ENCODE data around the gene CSNK2A2.

The CSNK2A2 gene

GRCh38 chr16:58152246-58152868, 45.5 kb downstream of the CSNK2A2 start:
- DNase-seq (ENCODE audit: low read depth): no peak
- TF ChIP-seq CTCF (IDR thresholded peaks at IDR 0.05; ENCODE audit: low read depth, low read length): no peak
- TF ChIP-seq POLR2A (IDR thresholded peaks at IDR 0.05; ENCODE audit: extremely low read depth, insufficient read length): no peak
- H3K4me3 ChIP-seq (ENCODE audit: low read depth, low read length): no peak overlapping the region

- TF ChIP-seq CTCF (IDR thresholded peaks at IDR 0.05; ENCODE audit: low read depth, low read length) (no peak), MAX (IDR thresholded peaks at IDR 0.05; ENCODE audit: low read depth, low read length) (no peak), POLR2A (IDR thresholded peaks at IDR 0.05; ENCODE audit: extremely low read depth, insufficient read length) (no peak), MYC (IDR thresholded peaks at IDR 0.05; ENCODE audit: low read depth, low read length) (no peak)
- DNase-seq (ENCODE audit: low read depth): no peak
- no peak overlapping the region for H3K4me3 ChIP-seq (ENCODE audit: low read depth, low read length)
These were observed 49.4 kb downstream of the CSNK2A2 start for GRCh38 chr16:58148526-58148925.

GRCh38 chr16:58148099-58148498, 49.8 kb downstream of the CSNK2A2 start:
- TF ChIP-seq CTCF (IDR thresholded peaks at IDR 0.05; ENCODE audit: low read depth, low read length): no peak
- TF ChIP-seq MAX (IDR thresholded peaks at IDR 0.05; ENCODE audit: low read depth, low read length): no peak
- H3K4me3 ChIP-seq (ENCODE audit: low read depth, low read length): no peak overlapping the region
- no peak for DNase-seq (ENCODE audit: low read depth)

GRCh38 chr16:58138852-58139251, 59.1 kb downstream of the CSNK2A2 start:
- TF ChIP-seq MYC (IDR thresholded peaks at IDR 0.05; ENCODE audit: low read depth, low read length) (no peak), CTCF (IDR thresholded peaks at IDR 0.05; ENCODE audit: low read depth, low read length) (no peak), POLR2A (IDR thresholded peaks at IDR 0.05; ENCODE audit: extremely low read depth, insufficient read length) (no peak), MAX (IDR thresholded peaks at IDR 0.05; ENCODE audit: low read depth, low read length) (no peak)
- no peak overlapping the region for H3K4me3 ChIP-seq (ENCODE audit: low read depth, low read length)
- no peak for DNase-seq (ENCODE audit: low read depth)

- no peak overlapping the region for H3K4me3 ChIP-seq (ENCODE audit: low read depth, low read length)
- DNase-seq (ENCODE audit: low read depth): no peak
- TF ChIP-seq MAX (IDR thresholded peaks at IDR 0.05; ENCODE audit: low read depth, low read length) (no peak), MYC (IDR thresholded peaks at IDR 0.05; ENCODE audit: low read depth, low read length) (no peak), POLR2A (IDR thresholded peaks at IDR 0.05; ENCODE audit: extremely low read depth, insufficient read length) (no peak), CTCF (IDR thresholded peaks at IDR 0.05; ENCODE audit: low read depth, low read length) (no peak)
These were observed 60.3 kb downstream of the CSNK2A2 start for GRCh38 chr16:58137581-58137980.

All from NB4 (cell line).